IPS DF 6.9 (cell line): ENCODE results near the gene CCDC152.
"Not testable (repeated sequence)": the region's sequence is repeated elsewhere in the genome, so short reads cannot be mapped to it uniquely, and the experiment has no call there.

Experiments
- DNase-seq: peaks from one replicate; pipeline ENCODE4 v3.0.0-alpha.2; 2013; ENCODE audit warnings: low read depth, low spot score
- H3K27ac ChIP-seq: one replicate; pipeline ENCODE4 v1.5.1; 2013; ENCODE audit warnings: low read length, control low read depth
- H3K27me3 ChIP-seq: 2 replicates; pipeline ENCODE4 v1.6.1; 2013; ENCODE audit warnings: mild to moderate bottlenecking, low read length; ENCODE audit not compliant: control insufficient read depth, insufficient read depth
- H3K36me3 ChIP-seq: 2 replicates; pipeline ENCODE4 v1.6.1; 2013; ENCODE audit warnings: low read length; ENCODE audit not compliant: control insufficient read depth, insufficient read depth
- H3K4me1 ChIP-seq: 2 replicates; pipeline ENCODE4 v1.6.1; 2013; ENCODE audit warnings: low read length; ENCODE audit not compliant: control insufficient read depth, insufficient read depth
- H3K4me3 ChIP-seq: 2 replicates; pipeline ENCODE4 v1.5.1; 2013; ENCODE audit warnings: mild to moderate bottlenecking, low read length
- H3K9me3 ChIP-seq: 2 replicates; pipeline ENCODE4 v1.6.1; 2013; ENCODE audit warnings: low read length, inconsistent platforms; ENCODE audit not compliant: control insufficient read depth, insufficient read depth
- WGBS: extraction: QIAGEN DNeasy Blood & Tissue Kit; methylation state at CpG from one replicate; pipeline ENCODE4 v1.1.7; 2013; ENCODE audit warnings: mixed read lengths, missing lambda C conversion rate; ENCODE audit not compliant: insufficient read length, insufficient coverage; 5-methylcytosine and 5-hydroxymethylcytosine counted together

Gene CCDC152

GRCh38 chr5:42832060-42832459, 75.4 kb downstream of the CCDC152 start:
- Histone ChIP-seq H3K27ac (no peak overlapping the region), H3K36me3 (no peaks in the 10 kb centered on the region), H3K4me3 (no peak overlapping the region), H3K4me1 (no peaks in the 10 kb centered on the region), H3K27me3 (no peaks in the 10 kb centered on the region), H3K9me3 (no peaks in the 10 kb centered on the region)
- no CpG with 5 or more reads among the region's 5 CpGs for WGBS
- DNase-seq = no peak

DNA sequence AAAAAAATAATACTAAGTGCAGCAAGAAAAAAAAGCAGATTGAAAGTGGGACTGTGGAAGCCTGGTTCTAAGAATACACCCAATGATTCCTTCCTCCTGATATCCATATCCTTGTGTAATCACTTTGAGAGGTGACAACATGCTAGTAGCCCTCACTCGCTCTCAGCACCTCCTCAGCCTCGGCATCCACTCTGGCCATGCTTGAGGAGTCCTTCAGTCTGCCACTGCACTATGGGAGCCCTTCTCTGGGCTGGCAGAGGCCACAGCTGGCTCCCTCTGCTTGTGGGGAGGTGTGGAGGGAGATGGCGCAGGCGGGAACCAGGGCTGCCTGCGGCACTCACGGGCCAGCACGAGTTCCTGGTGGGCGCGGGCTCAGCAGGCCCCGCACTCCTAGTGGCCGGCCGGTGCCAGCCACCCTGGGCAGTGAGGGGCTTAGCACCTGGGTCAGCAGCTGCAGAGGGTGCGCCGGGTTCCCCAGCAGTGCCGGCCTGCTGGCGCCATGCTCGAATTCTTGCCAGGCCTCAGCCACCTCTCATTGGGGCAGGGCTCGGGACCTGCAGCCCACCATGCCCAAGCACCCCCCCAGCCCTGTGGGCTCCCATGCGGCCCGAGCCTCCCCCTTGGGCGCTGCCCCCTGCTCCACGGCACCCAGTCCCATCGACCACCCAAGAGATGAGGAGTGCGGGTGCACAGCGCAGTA, 79.6 kb downstream of the CCDC152 start:
- Histone ChIP-seq H3K4me1 (no peaks in the 10 kb centered on the region), H3K9me3 (no peaks in the 10 kb centered on the region), H3K27me3 (no peaks in the 10 kb centered on the region), H3K4me3 (no peak overlapping the region), H3K27ac (no peak overlapping the region), H3K36me3 (no peaks in the 10 kb centered on the region)
- WGBS = no CpG with 5 or more reads among the region's 25 CpGs
- no peak for DNase-seq

DNA sequence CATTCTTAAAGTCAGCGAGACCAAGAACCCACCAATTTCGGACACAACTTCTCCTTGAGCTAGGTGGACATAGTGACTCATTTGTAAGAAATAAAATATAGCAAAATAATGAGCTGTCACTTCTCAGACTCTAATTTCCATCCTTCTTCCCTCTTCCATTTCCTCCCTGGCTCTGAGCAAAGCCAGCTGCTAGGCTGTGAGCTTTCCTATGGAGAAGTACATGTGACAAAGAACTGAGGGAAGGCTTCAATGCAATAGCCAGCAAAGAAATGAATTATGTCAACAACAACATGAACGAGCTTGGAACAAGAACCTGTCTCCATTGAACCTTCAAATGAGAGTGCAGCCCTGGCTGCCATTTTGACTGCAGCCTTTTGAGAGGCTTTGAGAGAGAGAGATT, 81.0 kb downstream of the CCDC152 start:
- H3K27ac ChIP-seq = no peak overlapping the region
- H3K4me3 ChIP-seq = no peak overlapping the region
- no peaks in the 10 kb centered on the region for H3K36me3 ChIP-seq
- H3K27me3 ChIP-seq = no peaks in the 10 kb centered on the region
- no peaks in the 10 kb centered on the region for H3K9me3 ChIP-seq
- DNase-seq = no peak
- WGBS = no CpG with 5 or more reads among the region's 3 CpGs
- no peaks in the 10 kb centered on the region for H3K4me1 ChIP-seq

GRCh38 chr5:42839196-42839595, 82.6 kb downstream of the CCDC152 start:
- H3K9me3 ChIP-seq = no peaks in the 10 kb centered on the region
- 100% methylated on average over 1 of the region's 3 CpGs for WGBS

GRCh38 chr5:42840269-42840668, 83.7 kb downstream of the CCDC152 start:
- no peak overlapping the region for H3K4me3 ChIP-seq
- H3K9me3 ChIP-seq = no peaks in the 10 kb centered on the region
- H3K27ac ChIP-seq = no peak overlapping the region
- no peak for DNase-seq
- no peaks in the 10 kb centered on the region for H3K27me3 ChIP-seq
- no CpG with 5 or more reads among the region's 6 CpGs for WGBS
- no peaks in the 10 kb centered on the region for H3K4me1 ChIP-seq
- H3K36me3 ChIP-seq = no peaks in the 10 kb centered on the region

More at GRCh38 chr5:42839196-42839595, 82.6 kb downstream of the CCDC152 start:
- no peaks in the 10 kb centered on the region for H3K36me3 ChIP-seq
- no peaks in the 10 kb centered on the region for H3K27me3 ChIP-seq
- DNase-seq = no peak
- H3K27ac ChIP-seq = no peak overlapping the region
- H3K4me3 ChIP-seq = no peak overlapping the region
- no peaks in the 10 kb centered on the region for H3K4me1 ChIP-seq

DNA sequence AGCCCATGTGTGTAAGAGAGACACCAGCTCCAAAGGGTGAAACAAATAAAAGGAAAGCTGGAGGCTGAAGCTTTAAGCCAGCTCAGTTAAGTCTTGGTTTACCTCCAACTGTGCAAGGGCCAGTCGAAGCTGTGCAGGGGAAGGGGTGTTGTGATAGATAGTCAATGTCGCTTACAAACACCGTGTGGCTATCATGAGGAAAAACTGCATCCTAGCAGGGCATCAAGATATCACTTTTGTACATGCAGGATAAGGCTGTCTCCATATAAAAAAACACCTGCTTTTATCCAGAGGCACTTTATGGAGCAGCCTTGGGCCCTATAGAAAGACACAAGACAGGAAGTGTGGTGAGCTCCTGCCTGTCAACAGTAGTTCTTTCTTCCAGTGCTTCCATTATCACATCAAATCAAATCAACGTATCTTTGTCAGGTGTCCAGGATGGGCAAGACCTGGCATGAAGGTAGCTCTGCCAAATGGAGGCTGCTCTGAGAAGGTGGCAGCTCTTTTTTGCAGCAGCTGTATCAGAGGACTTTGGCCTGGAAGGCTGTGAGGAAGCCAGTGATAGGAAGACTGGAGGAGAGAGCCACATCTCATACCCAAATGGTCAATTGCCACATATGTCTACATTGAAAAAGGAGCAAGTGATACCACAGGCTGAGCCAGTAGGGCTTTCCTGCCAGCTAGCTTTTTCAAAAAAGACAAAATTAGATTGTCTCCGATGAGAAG, 84.4 kb downstream of the CCDC152 start:
- no peaks in the 10 kb centered on the region for H3K27me3 ChIP-seq
- H3K9me3 ChIP-seq = no peaks in the 10 kb centered on the region
- no peak overlapping the region for H3K27ac ChIP-seq
- DNase-seq = no peak
- H3K4me1 ChIP-seq = no peaks in the 10 kb centered on the region
- H3K36me3 ChIP-seq = no peaks in the 10 kb centered on the region
- no CpG with 5 or more reads among the region's 5 CpGs for WGBS
- no peak overlapping the region for H3K4me3 ChIP-seq

- Histone ChIP-seq H3K36me3 (no peaks in the 10 kb centered on the region), H3K9me3 (no peaks in the 10 kb centered on the region), H3K27ac (no peak overlapping the region), H3K4me1 (no peaks in the 10 kb centered on the region), H3K4me3 (no peak overlapping the region), H3K27me3 (no peaks in the 10 kb centered on the region)
- WGBS = no CpG with 5 or more reads among the region's 4 CpGs
- no peak for DNase-seq
Observed at GRCh38 chr5:42842921-42843641, 86.5 kb downstream of the CCDC152 start.

GRCh38 chr5:42843675-42844292, 87.2 kb downstream of the CCDC152 start:
- Histone ChIP-seq H3K36me3 (no peaks in the 10 kb centered on the region), H3K4me1 (no peaks in the 10 kb centered on the region), H3K27ac (no peak overlapping the region), H3K4me3 (no peak overlapping the region), H3K27me3 (no peaks in the 10 kb centered on the region), H3K9me3 (no peaks in the 10 kb centered on the region)
- no CpG with 5 or more reads among the region's 3 CpGs for WGBS
- DNase-seq = no peak

DNA sequence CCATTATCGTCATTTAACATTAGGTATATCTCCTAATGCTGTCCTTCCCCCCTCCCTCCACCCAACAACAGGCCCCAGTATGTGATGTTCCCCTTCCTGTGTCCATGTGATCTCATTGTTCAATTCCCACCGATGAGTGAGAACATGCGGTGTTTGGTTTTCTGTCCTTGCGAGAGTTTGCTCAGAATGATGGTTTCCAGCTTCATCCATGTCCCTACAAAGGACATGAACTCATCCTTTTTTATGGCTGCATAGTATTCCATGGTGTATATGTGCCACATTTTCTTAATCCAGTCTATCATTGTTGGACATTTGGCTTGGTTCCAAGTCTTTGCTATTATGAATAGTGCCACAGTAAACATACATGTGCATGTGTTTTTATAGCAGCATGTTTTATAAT, 87.8 kb downstream of the CCDC152 start:
- H3K27ac ChIP-seq, H3K4me3 ChIP-seq, H3K4me1 ChIP-seq, H3K27me3 ChIP-seq, DNase-seq, H3K9me3 ChIP-seq, H3K36me3 ChIP-seq: not testable (repeated sequence)
- no CpG with 5 or more reads among the region's 4 CpGs for WGBS

DNA sequence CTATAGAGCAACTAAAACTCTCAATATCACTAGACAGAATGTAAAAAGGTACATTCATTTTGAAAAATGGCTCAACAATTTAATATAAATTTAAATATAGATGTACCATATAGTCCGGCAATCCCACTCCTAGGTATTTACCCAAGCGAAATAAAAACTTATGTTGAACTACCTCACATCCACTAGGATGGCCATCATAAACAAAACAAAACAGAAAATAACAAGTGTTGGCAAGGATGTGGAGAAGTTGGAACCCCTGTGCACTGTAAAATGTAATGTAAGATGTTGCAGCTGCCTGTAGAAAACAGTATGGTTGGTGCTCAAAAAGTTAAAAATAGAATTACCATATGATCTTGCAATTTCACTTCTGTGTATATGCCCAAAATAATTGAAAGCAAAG, 91.9 kb downstream of the CCDC152 start:
- Histone ChIP-seq H3K4me1 (no peaks in the 10 kb centered on the region), H3K27ac (no peak overlapping the region), H3K36me3 (no peaks in the 10 kb centered on the region), H3K9me3 (no peaks in the 10 kb centered on the region), H3K4me3 (no peak overlapping the region), H3K27me3 (no peaks in the 10 kb centered on the region)
- no peak for DNase-seq
- no CpG with 5 or more reads among the region's 2 CpGs for WGBS
